HepG2 (cell line): ENCODE data around the gene KCNJ2. TPM values are rescaled to one million over a fixed set of nuclear protein-coding genes. Genes with fewer than 3 reads are reported as not detected.

Source experiments
- ATAC-seq: fragments of 200-7000 bp; cut with Tn5 transposase; 3 replicates; pipeline ENCODE4 v1.9.1; 2020; ENCODE audit warnings: mild to moderate bottlenecking, moderate library complexity
- BruUV-seq: library from RNA; stranded (reverse); fragments of 400-500 nt; replicated peaks from 2 replicates; lab custom pipeline; 2021; lab: Mats Ljungman, UMichigan
- CTCF ChIA-PET: fragments of 300-600 bp; formaldehyde crosslinking; extraction: SDS; loops from one replicate; lab custom pipeline; 2021; ENCODE audit warnings: low total read pairs, inconsistent platforms, low intra/inter-chr PET ratio; lab: Yijun Ruan, JAX
- POLR2A ChIA-PET: fragments of 350-600 bp; sonication (Branson Sonifier 250); formaldehyde crosslinking; loops from one replicate; lab custom pipeline; 2020; ENCODE audit warnings: antibody characterized with exemption, inconsistent platforms; lab: Yijun Ruan, JAX
- DNase-seq: peaks from one replicate; pipeline ENCODE4 v3.0.0-alpha.2; 2015; ENCODE audit warnings: low spot score
- FAIRE-seq: peaks from 3 replicates; lab custom pipeline; 2011; peaks lifted over from hg19 to GRCh38; lab: Jason Lieb, UNC
- H2AFZ ChIP-seq: one replicate; pipeline ENCODE4 v1.6.1; 2011; ENCODE audit warnings: low read length, inconsistent platforms
- H3K27ac ChIP-seq: fragments of 300-600 bp; 3 replicates; pipeline ENCODE4 v1.8.0; 2011; ENCODE audit warnings: mixed run types, mild to moderate bottlenecking, mixed read lengths, low read length, inconsistent platforms; ENCODE audit not compliant: insufficient read depth; ENCODE audit errors: extremely low read length
- H3K27me3 ChIP-seq, 2 experiments: fragments of 200-600 bp in 1 of 2; 2 replicates in 1 of 2; 3 replicates in 1 of 2; pipeline versions ENCODE4 v1.6.0 to v1.8.0; 2011; ENCODE audit warnings: low read length in 2 of 2, mild to moderate bottlenecking in 2 of 2, moderate library complexity in 2 of 2, inconsistent platforms in 1 of 2; ENCODE audit not compliant: insufficient read depth in 2 of 2, control insufficient read depth in 1 of 2
- H3K36me3 ChIP-seq, 2 experiments: fragments of 200-600 bp in 1 of 2; replicated peaks in 1 of 2; 2 replicates in 1 of 2; 3 replicates in 1 of 2; pipeline versions ENCODE4 v1.5.1 to v1.8.0; 2011; ENCODE audit warnings: low read length in 2 of 2, inconsistent platforms in 1 of 2; ENCODE audit not compliant: insufficient read depth in 2 of 2, control insufficient read depth in 1 of 2
- H3K4me1 ChIP-seq: 2 replicates; pipeline ENCODE4 v1.5.1; 2012; ENCODE audit warnings: low read length, inconsistent platforms; ENCODE audit not compliant: insufficient read depth
- H3K4me2 ChIP-seq: 2 replicates; pipeline ENCODE4 v1.6.0; 2011; ENCODE audit warnings: low read depth, low read length, inconsistent platforms
- H3K4me3 ChIP-seq, 3 experiments: fragments of 200-600 bp in 1 of 3; sonication (generic), shearing (Covaris generic) in 1 of 3; replicated peaks in 1 of 3; 2 replicates each; pipeline ENCODE4 v1.5.1; 2011 to 2016; ENCODE audit warnings: low read length in 3 of 3, inconsistent platforms in 2 of 3, low read depth in 2 of 3, mild to moderate bottlenecking in 2 of 3, control low read depth in 1 of 3, mixed read lengths in 1 of 3; ENCODE audit not compliant: insufficient read depth in 1 of 3
- H3K79me2 ChIP-seq: one replicate; pipeline ENCODE4 v1.6.1; 2011; ENCODE audit warnings: low read length, inconsistent platforms; ENCODE audit not compliant: insufficient read depth
- H3K9ac ChIP-seq: 2 replicates; pipeline ENCODE4 v1.6.0; 2011; ENCODE audit warnings: mild to moderate bottlenecking, low read depth, low read length, inconsistent platforms; ENCODE audit not compliant: insufficient read depth
- H3K9me3 ChIP-seq: 2 replicates; pipeline ENCODE4 v1.5.1; 2012; ENCODE audit warnings: mild to moderate bottlenecking, low read length
- H4K20me1 ChIP-seq: 2 replicates; pipeline ENCODE4 v1.6.0; 2011; ENCODE audit warnings: inconsistent platforms, mild to moderate bottlenecking, low read length, moderate library complexity; ENCODE audit not compliant: insufficient read depth
- CAMTA2 ChIP-seq: sonication (generic); formaldehyde crosslinking; IDR thresholded peaks from 2 replicates; pipeline ENCODE4 v1.4.0; 2020; ENCODE audit warnings: mild to moderate bottlenecking, missing genetic modification reagents, borderline replicate concordance
- CREM ChIP-seq, 2 experiments: sonication (generic) in 1 of 2; formaldehyde crosslinking in 1 of 2; IDR thresholded peaks; 2 replicates each; pipeline versions ENCODE4 v1.4.0 to v1.6.1; 2016 to 2020; ENCODE audit warnings: antibody characterized with exemption in 1 of 2, mild to moderate bottlenecking in 1 of 2, missing genetic modification reagents in 1 of 2
- CSRNP2 ChIP-seq: sonication (generic); formaldehyde crosslinking; conservative IDR thresholded peaks from 2 replicates; pipeline ENCODE4 v1.8.0; 2022; ENCODE audit warnings: low read depth, missing genetic modification reagents
- KAT8 ChIP-seq: IDR thresholded peaks from 2 replicates; pipeline ENCODE4 v1.6.1; 2016; ENCODE audit warnings: missing genetic modification reagents, missing compliant biosample characterization
- MAFF ChIP-seq: IDR thresholded peaks from 2 replicates; pipeline ENCODE4 v1.6.1; 2011; ENCODE audit warnings: low read depth, low read length, improper control_type of control experiment
- SRSF4 ChIP-seq: fragments of 200-400 bp; formaldehyde crosslinking; IDR thresholded peaks from one replicate; pipeline ENCODE4 v1.6.1; 2018; ENCODE audit warnings: mild to moderate bottlenecking, low read depth, low read length, moderate library complexity; ENCODE audit not compliant: poor library complexity, severe bottlenecking
- ZBTB46 ChIP-seq: sonication (generic); formaldehyde crosslinking; IDR thresholded peaks from 2 replicates; pipeline ENCODE4 v1.4.0; 2020; ENCODE audit warnings: mild to moderate bottlenecking, missing genetic modification reagents, borderline replicate concordance
- ZFP90 ChIP-seq: sonication (generic); formaldehyde crosslinking; IDR thresholded peaks from 2 replicates; pipeline ENCODE4 v1.8.0; 2022; ENCODE audit warnings: missing genetic modification reagents, mild to moderate bottlenecking, inconsistent platforms, borderline replicate concordance
- ZNF337 ChIP-seq: sonication (generic); formaldehyde crosslinking; IDR thresholded peaks from 2 replicates; pipeline ENCODE4 v1.5.1; 2020; ENCODE audit warnings: missing genetic modification reagents, low read depth, mild to moderate bottlenecking, borderline replicate concordance
- ZNF570 ChIP-seq: sonication (generic); formaldehyde crosslinking; IDR thresholded peaks from 2 replicates; pipeline ENCODE4 v1.4.0; 2020; ENCODE audit warnings: mild to moderate bottlenecking, missing genetic modification reagents, borderline replicate concordance
- ZNF589 ChIP-seq: sonication (generic); formaldehyde crosslinking; conservative IDR thresholded peaks from 2 replicates; pipeline ENCODE4 v1.8.0; 2022; ENCODE audit warnings: mild to moderate bottlenecking, moderate library complexity, missing genetic modification reagents
- ZNF740 ChIP-seq: sonication (generic); formaldehyde crosslinking; IDR thresholded peaks from 2 replicates; pipeline ENCODE4 v1.4.0; 2020; ENCODE audit warnings: missing genetic modification reagents
- WGBS: methylation state at CpG from one replicate; pipeline ENCODE4 v1.1.6; 2017; ENCODE audit warnings: low lambda C conversion rate; 5-methylcytosine and 5-hydroxymethylcytosine counted together
- in situ Hi-C: cut with HindIII; loops from 2 replicates; pipeline ENCODE4 v1.10.0; 2017; ENCODE audit warnings: low pct_unique_long_range_greater_than_20kb; ENCODE audit not compliant: extremely low pct_ligation_motif_present
- intact Hi-C: fragments of 100-400 bp; cut with micrococcal nuclease; formaldehyde crosslinking; loops from one replicate; pipeline ENCODE4 v1.10.0; 2022; ENCODE audit not compliant: unreplicated experiment
- polyA plus RNA-seq, 8 experiments: library from polyadenylated mRNA; depleted of rRNA in 3 of 8; stranded (reverse) in 7 of 8; unstranded in 1 of 8; fragments of >200 nt; fragmentation: Illumina TruSeq in 4 of 8; extraction: Trizol in 4 of 8; gene quantifications; 2 replicates each; pipeline versions ENCODE4 v1.2.1 to v1.2.3, GENCODE V29; 2011 to 2016; ENCODE audit warnings: low read depth in 4 of 8, missing spikeins in 1 of 8, mixed read lengths in 1 of 8; ENCODE audit not compliant: insufficient read depth in 1 of 8
- total RNA-seq, 5 experiments: library from RNA; depleted of rRNA; stranded (reverse); fragments of >200 nt; fragmentation: Illumina TruSeq; extraction: Trizol; gene quantifications; 2 replicates each; pipeline ENCODE4 v1.2.3, GENCODE V29; 2016; ENCODE audit warnings: low read depth in 1 of 5
- TF ChIP-seq, protein P1 (sequence below): IDR thresholded peaks from 2 replicates; pipeline ENCODE4 v1.6.1; 2016; ENCODE audit warnings: missing biosample characterization, missing genetic modification reagents, low read depth
- TF ChIP-seq, protein P2 (sequence below): fragments of 450-650 bp; IDR thresholded peaks from 2 replicates; pipeline ENCODE4 v1.6.1; 2016

The KCNJ2 gene
- total and polyA plus RNA-seq, 2 of the 13 experiments (the other 11 are each of a cell fraction or from before 2014, with no cell fraction given): not detected

GRCh38 chr17:70215656-70216055 lies 46.3 kb downstream of the KCNJ2 start:
- 43% methylated on average over 4 of the region's 4 CpGs for WGBS
- no TSS peak for BruUV-seq
- intact Hi-C loops: no loop called here

More at GRCh38 chr17:70215656-70216055, 46.3 kb downstream of the KCNJ2 start:
- TF ChIP-seq ZNF337 (CRISPR knock-in tag) (no peak), CSRNP2 (CRISPR knock-in tag) (no peak), ZNF589 (CRISPR knock-in tag) (no peak), MAFF (no peak), SRSF4 (no peak), ZNF570 (no peak), ZBTB46 (CRISPR knock-in tag) (no peak), ZNF740 (CRISPR knock-in tag) (no peak), CAMTA2 (CRISPR knock-in tag) (no peak), KAT8 (CRISPR knock-in tag) (no peak), ZFP90 (no peak), CREM (IDR thresholded peaks at IDR 0.05) (no peak), CREM (CRISPR knock-in tag; IDR thresholded peaks at IDR 0.05) (no peak)
- TF ChIP-seq, protein P1, sequence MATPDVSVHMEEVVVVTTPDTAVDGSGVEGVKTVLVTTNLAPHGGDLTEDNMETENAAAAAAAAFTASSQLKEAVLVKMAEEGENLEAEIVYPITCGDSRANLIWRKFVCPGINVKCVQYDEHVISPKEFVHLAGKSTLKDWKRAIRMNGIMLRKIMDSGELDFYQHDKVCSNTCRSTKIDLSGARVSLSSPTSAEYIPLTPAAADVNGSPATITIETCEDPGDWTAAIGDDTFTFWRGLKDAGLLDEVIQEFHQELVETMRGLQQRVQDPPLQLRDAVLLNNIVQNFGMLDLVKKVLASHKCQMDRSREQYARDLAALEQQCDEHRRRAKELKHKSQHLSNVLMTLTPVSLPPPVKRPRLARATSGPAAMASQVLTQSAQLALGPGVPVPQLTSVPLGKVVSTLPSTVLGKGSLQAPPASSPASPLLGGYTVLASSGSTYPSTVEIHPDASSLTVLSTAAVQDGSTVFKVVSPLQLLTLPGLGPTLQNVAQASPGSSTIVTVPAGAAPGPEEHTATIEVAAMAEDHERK (CRISPR knock-in tag): no peak
- TF ChIP-seq, protein P2, sequence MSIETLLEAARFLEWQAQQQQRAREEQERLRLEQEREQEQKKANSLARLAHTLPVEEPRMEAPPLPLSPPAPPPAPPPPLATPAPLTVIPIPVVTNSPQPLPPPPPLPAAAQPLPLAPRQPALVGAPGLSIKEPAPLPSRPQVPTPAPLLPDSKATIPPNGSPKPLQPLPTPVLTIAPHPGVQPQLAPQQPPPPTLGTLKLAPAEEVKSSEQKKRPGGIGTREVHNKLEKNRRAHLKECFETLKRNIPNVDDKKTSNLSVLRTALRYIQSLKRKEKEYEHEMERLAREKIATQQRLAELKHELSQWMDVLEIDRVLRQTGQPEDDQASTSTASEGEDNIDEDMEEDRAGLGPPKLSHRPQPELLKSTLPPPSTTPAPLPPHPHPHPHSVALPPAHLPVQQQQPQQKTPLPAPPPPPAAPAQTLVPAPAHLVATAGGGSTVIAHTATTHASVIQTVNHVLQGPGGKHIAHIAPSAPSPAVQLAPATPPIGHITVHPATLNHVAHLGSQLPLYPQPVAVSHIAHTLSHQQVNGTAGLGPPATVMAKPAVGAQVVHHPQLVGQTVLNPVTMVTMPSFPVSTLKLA: no peak
- ChIA-PET CTCF (no interaction called here), POLR2A (no interaction called here)
- DNase-seq: no peak
- ATAC-seq: no peak
- H2AFZ ChIP-seq: no peak overlapping the region
- no peaks in the 10 kb centered on the region for H3K36me3 ChIP-seq
- in situ Hi-C loops: no loop called here
- H3K9ac ChIP-seq: no peak overlapping the region
- no peaks in the 10 kb centered on the region for H3K79me2 ChIP-seq
- no peak overlapping the region for H3K4me3 ChIP-seq
- H3K4me2 ChIP-seq: no peak overlapping the region
- H3K27ac ChIP-seq: no peak overlapping the region
- no peaks in the 10 kb centered on the region for H4K20me1 ChIP-seq
- FAIRE-seq: no peak
- H3K9me3 ChIP-seq: peaks cover 90% of the 10 kb centered on the region
- H3K4me1 ChIP-seq: no peaks in the 10 kb centered on the region
- H3K27me3 ChIP-seq: no peaks in the 10 kb centered on the region
